IMR-90 (cell line): ENCODE measurements around the gene C4orf33. TPM values are rescaled to one million over a fixed set of nuclear protein-coding genes. Genes with fewer than 3 reads are reported as not detected.

Source experiments
- ATAC-seq: fragments of 200-7000 bp; cut with Tn5 transposase; 2 replicates; pipeline ENCODE4 v1.9.1; 2020; ENCODE audit warnings: low read depth, mild to moderate bottlenecking, moderate library complexity
- BruUV-seq: library from RNA; stranded (reverse); fragments of 400-500 nt; replicated peaks from 2 replicates; lab custom pipeline; 2021; lab: Mats Ljungman, UMichigan
- CTCF ChIA-PET: fragments of 300-600 bp; formaldehyde crosslinking; extraction: SDS; loops from one replicate; lab custom pipeline; 2021; ENCODE audit warnings: antibody characterized with exemption; lab: Yijun Ruan, JAX
- POLR2A ChIA-PET: fragments of 300-600 bp; sonication (Branson Sonifier 250); formaldehyde crosslinking; loops from one replicate; lab custom pipeline; 2022; ENCODE audit warnings: antibody characterized with exemption; ENCODE audit not compliant: unreplicated experiment; lab: Charles Lee
- DNase-seq: peaks from one replicate; pipeline ENCODE4 v3.0.0; 2013
- H2AFZ ChIP-seq: replicated peaks from 2 replicates; pipeline ENCODE3; 2013; ENCODE audit warnings: low read length, mild to moderate bottlenecking; ENCODE audit not compliant: poor library complexity
- H2AK5ac ChIP-seq: 2 replicates; pipeline ENCODE4 v1.6.1; 2013; ENCODE audit warnings: low read depth, low read length, inconsistent platforms
- H2AK9ac ChIP-seq: replicated peaks from 2 replicates; pipeline ENCODE3; 2013; ENCODE audit warnings: mild to moderate bottlenecking, low read depth, low read length, moderate library complexity; ENCODE audit not compliant: poor library complexity
- H2BK120ac ChIP-seq: 2 replicates; pipeline ENCODE4 v1.6.1; 2013; ENCODE audit warnings: low read depth, low read length, inconsistent platforms
- H2BK15ac ChIP-seq: 3 replicates; pipeline ENCODE4 v1.6.1; 2013; ENCODE audit warnings: low read depth, low read length, inconsistent platforms
- H2BK20ac ChIP-seq: 2 replicates; pipeline ENCODE4 v1.6.1; 2013; ENCODE audit warnings: low read depth, mild to moderate bottlenecking, inconsistent platforms, low read length, moderate library complexity
- H2BK5ac ChIP-seq: 2 replicates; pipeline ENCODE4 v1.6.1; 2013; ENCODE audit warnings: mild to moderate bottlenecking, low read depth, low read length, inconsistent platforms; ENCODE audit not compliant: poor library complexity, severe bottlenecking
- H3K14ac ChIP-seq: replicated peaks from 2 replicates; pipeline ENCODE4 v1.6.1; 2013; ENCODE audit warnings: low read depth, low read length, inconsistent platforms
- H3K18ac ChIP-seq: 2 replicates; pipeline ENCODE4 v1.6.1; 2013; ENCODE audit warnings: low read depth, low read length, control low read depth
- H3K23ac ChIP-seq: 2 replicates; pipeline ENCODE4 v1.6.1; 2013; ENCODE audit warnings: low read depth, low read length, inconsistent platforms
- H3K27ac ChIP-seq: 2 replicates; pipeline ENCODE4 v1.5.1; 2013; ENCODE audit warnings: mild to moderate bottlenecking, control low read depth, low read length; ENCODE audit not compliant: insufficient read depth
- H3K27me3 ChIP-seq: 2 replicates; pipeline ENCODE4 v1.6.1; 2013; ENCODE audit warnings: low read length; ENCODE audit not compliant: control insufficient read depth, insufficient read depth
- H3K36me3 ChIP-seq: 2 replicates; pipeline ENCODE4 v1.6.1; 2013; ENCODE audit warnings: low read length, mixed read lengths; ENCODE audit not compliant: control insufficient read depth, insufficient read depth
- H3K4ac ChIP-seq: 2 replicates; pipeline ENCODE4 v1.6.1; 2013; ENCODE audit warnings: low read depth, low read length, inconsistent platforms
- H3K4me1 ChIP-seq: 2 replicates; pipeline ENCODE4 v1.6.1; 2013; ENCODE audit warnings: low read length, mixed read lengths; ENCODE audit not compliant: control insufficient read depth, insufficient read depth
- H3K4me2 ChIP-seq: 2 replicates; pipeline ENCODE4 v1.6.1; 2013; ENCODE audit warnings: low read depth, mild to moderate bottlenecking, control low read depth, low read length, moderate library complexity
- H3K4me3 ChIP-seq: 2 replicates; pipeline ENCODE4 v1.5.1; 2013; ENCODE audit warnings: low read depth, mild to moderate bottlenecking, control low read depth, low read length, moderate library complexity; ENCODE audit not compliant: insufficient read depth
- H3K56ac ChIP-seq: 2 replicates; pipeline ENCODE4 v1.6.1; 2013; ENCODE audit warnings: low read length, inconsistent platforms; ENCODE audit not compliant: insufficient read depth; ENCODE audit errors: extremely low read depth
- H3K79me1 ChIP-seq, 2 experiments: 2 replicates each; pipeline ENCODE4 v1.6.1; 2013; ENCODE audit warnings: low read length in 2 of 2, inconsistent platforms in 1 of 2, low read depth in 1 of 2
- H3K9ac ChIP-seq: 2 replicates; pipeline ENCODE4 v1.6.1; 2013; ENCODE audit warnings: low read depth, low read length, control low read depth
- H3K9me1 ChIP-seq: 2 replicates; pipeline ENCODE4 v1.6.1; 2013; ENCODE audit warnings: low read length, inconsistent platforms; ENCODE audit not compliant: insufficient read depth
- H3K9me3 ChIP-seq: 2 replicates; pipeline ENCODE4 v1.6.1; 2013; ENCODE audit warnings: low read length; ENCODE audit not compliant: control insufficient read depth, insufficient read depth
- H4K20me1 ChIP-seq: 2 replicates; pipeline ENCODE4 v1.6.1; 2013; ENCODE audit warnings: low read length, inconsistent platforms; ENCODE audit not compliant: insufficient read depth
- H4K5ac ChIP-seq: 2 replicates; pipeline ENCODE4 v1.6.1; 2013; ENCODE audit warnings: mild to moderate bottlenecking, low read depth, low read length, control low read depth
- H4K8ac ChIP-seq, 2 experiments: 2 replicates each; pipeline ENCODE4 v1.6.1; 2013; ENCODE audit warnings: low read depth in 2 of 2, low read length in 2 of 2, control low read depth in 1 of 2, inconsistent platforms in 1 of 2
- H4K91ac ChIP-seq: 2 replicates; pipeline ENCODE4 v1.6.1; 2013; ENCODE audit warnings: low read depth, low read length, inconsistent platforms; ENCODE audit not compliant: insufficient read depth
- BHLHE40 ChIP-seq: fragments of 150-350 bp; IDR thresholded peaks from 2 replicates; pipeline ENCODE4 v1.6.1; 2016; ENCODE audit warnings: mild to moderate bottlenecking, low read depth, low read length
- CEBPB ChIP-seq: IDR thresholded peaks from 2 replicates; pipeline ENCODE4 v1.6.1; 2012; ENCODE audit warnings: low read depth, low read length, improper control_type of control experiment
- CHD1 ChIP-seq: IDR thresholded peaks from 2 replicates; pipeline ENCODE4 v1.6.1; 2012; ENCODE audit warnings: low read depth, low read length, improper control_type of control experiment
- CTCF ChIP-seq: conservative IDR thresholded peaks from 2 replicates; pipeline ENCODE4 v1.5.1; 2012; ENCODE audit warnings: mild to moderate bottlenecking, low read depth, low read length, improper control_type of control experiment
- MXI1 ChIP-seq: IDR thresholded peaks from 2 replicates; pipeline ENCODE4 v1.6.1; 2012; ENCODE audit warnings: low read depth, mild to moderate bottlenecking, low read length, moderate library complexity, borderline replicate concordance
- NFE2L2 ChIP-seq: fragments of 150-350 bp; IDR thresholded peaks from 2 replicates; pipeline ENCODE4 v1.6.1; 2016; ENCODE audit warnings: low read depth, mild to moderate bottlenecking, low read length
- POLR2A ChIP-seq: IDR thresholded peaks from 2 replicates; pipeline ENCODE4 v1.6.1; 2012; ENCODE audit warnings: mild to moderate bottlenecking, low read depth, low read length
- RAD21 ChIP-seq: IDR thresholded peaks from 2 replicates; pipeline ENCODE4 v1.6.1; 2012; ENCODE audit warnings: low read length, improper control_type of control experiment
- RFX5 ChIP-seq: IDR thresholded peaks from 2 replicates; pipeline ENCODE4 v1.8.0; 2012; ENCODE audit warnings: low read depth, mild to moderate bottlenecking, low read length, moderate library complexity
- WGBS, 2 experiments: methylation state at CpG; one replicate each; pipeline versions ENCODE4 v1.1.5 to v1.1.7; 2013; ENCODE audit warnings: missing lambda C conversion rate in 2 of 2; ENCODE audit not compliant: insufficient read length in 1 of 2; ENCODE audit errors: extremely low coverage in 2 of 2; 5-methylcytosine and 5-hydroxymethylcytosine counted together
- dilution Hi-C: fragments of 300-500 bp; cut with HindIII; formaldehyde crosslinking; loops from one replicate; pipeline ENCODE4 v1.14.3; 2018; ENCODE audit warnings: low sequenced_read_pairs; ENCODE audit not compliant: unreplicated experiment
- in situ Hi-C: fragments of 300-500 bp; cut with MboI; formaldehyde crosslinking; loops from 3 replicates; pipeline ENCODE4 v1.14.3; 2019; ENCODE audit warnings: low sequenced_read_pairs, inconsistent platforms, mixed read lengths
- intact Hi-C: fragments of 100-400 bp; cut with micrococcal nuclease; formaldehyde crosslinking; loops from 2 replicates; pipeline ENCODE4 v1.10.0; 2022
- polyA plus RNA-seq, 3 experiments: library from polyadenylated mRNA; depleted of rRNA; stranded (reverse); fragments of >200 nt; gene quantifications; 2 replicates each; pipeline ENCODE4 v1.2.3, GENCODE V29; 2012; ENCODE audit warnings: low replicate concordance in 1 of 3
- total RNA-seq: library from RNA; depleted of rRNA; stranded (reverse); fragments of >200 nt; gene quantifications from 2 replicates; pipeline ENCODE4 v1.2.3, GENCODE V29; 2012
- TF ChIP-seq, protein P1 (sequence below): fragments of 150-350 bp; IDR thresholded peaks from 2 replicates; pipeline ENCODE4 v1.6.1; 2017; ENCODE audit warnings: mild to moderate bottlenecking, antibody characterized with exemption, low read length, low read depth
- TF ChIP-seq, protein P2 (sequence below): fragments of 150-350 bp; IDR thresholded peaks from 2 replicates; pipeline ENCODE4 v1.6.1; 2016; ENCODE audit warnings: low read depth, mild to moderate bottlenecking, low read length, moderate library complexity, borderline replicate concordance

C4orf33 gene
- total and polyA plus RNA-seq, 2 of the 4 experiments (the other 2 are of a cell fraction): 4.7 to 5.3 TPM

GRCh38 chr4:129144755-129145206 is 48.8 kb downstream of the C4orf33 start:
- Histone ChIP-seq H2BK120ac (no peak overlapping the region), H3K14ac (no peak overlapping the region), H4K5ac (no peak overlapping the region), H3K18ac (no peak overlapping the region), H4K91ac (no peak overlapping the region), H4K8ac (no peak overlapping the region), H2AFZ (peak overlapping the region; percentile 43), H2BK20ac (no peak overlapping the region), H3K4me2 (no peak overlapping the region), H3K79me1 (no peaks in the 10 kb centered on the region), H2BK15ac (no peak overlapping the region), H3K27me3 (peaks cover 3% of the 10 kb centered on the region; the same call in 1 of the 2 replicates), H3K4ac (no peak overlapping the region), H2AK9ac (no peak overlapping the region), H3K56ac (no peak overlapping the region), H3K4me1 (no peaks in the 10 kb centered on the region), H3K9me3 (no peaks in the 10 kb centered on the region), H3K4me3 (no peak overlapping the region), H2BK5ac (no peak overlapping the region), H3K9ac (no peak overlapping the region), H3K23ac (no peak overlapping the region), H3K9me1 (no peaks in the 10 kb centered on the region), H3K36me3 (no peaks in the 10 kb centered on the region), H3K27ac (no peak overlapping the region), H4K20me1 (no peaks in the 10 kb centered on the region), H2AK5ac (no peak overlapping the region)
- dilution Hi-C loops: no loop called here
- ChIA-PET CTCF (no interaction called here), POLR2A (no interaction called here)
- no peak for ATAC-seq
- TF ChIP-seq RAD21: no peak
- TF ChIP-seq RFX5: no peak
- TF ChIP-seq CEBPB: no peak
- no peak for TF ChIP-seq CHD1
- no peak for TF ChIP-seq MXI1
- TF ChIP-seq POLR2A: no peak
- no peak for TF ChIP-seq BHLHE40
- no peak for TF ChIP-seq NFE2L2
- TF ChIP-seq, protein P1, sequence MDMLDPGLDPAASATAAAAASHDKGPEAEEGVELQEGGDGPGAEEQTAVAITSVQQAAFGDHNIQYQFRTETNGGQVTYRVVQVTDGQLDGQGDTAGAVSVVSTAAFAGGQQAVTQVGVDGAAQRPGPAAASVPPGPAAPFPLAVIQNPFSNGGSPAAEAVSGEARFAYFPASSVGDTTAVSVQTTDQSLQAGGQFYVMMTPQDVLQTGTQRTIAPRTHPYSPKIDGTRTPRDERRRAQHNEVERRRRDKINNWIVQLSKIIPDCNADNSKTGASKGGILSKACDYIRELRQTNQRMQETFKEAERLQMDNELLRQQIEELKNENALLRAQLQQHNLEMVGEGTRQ: no peak
- TF ChIP-seq CTCF: no peak
- TF ChIP-seq, protein P2, sequence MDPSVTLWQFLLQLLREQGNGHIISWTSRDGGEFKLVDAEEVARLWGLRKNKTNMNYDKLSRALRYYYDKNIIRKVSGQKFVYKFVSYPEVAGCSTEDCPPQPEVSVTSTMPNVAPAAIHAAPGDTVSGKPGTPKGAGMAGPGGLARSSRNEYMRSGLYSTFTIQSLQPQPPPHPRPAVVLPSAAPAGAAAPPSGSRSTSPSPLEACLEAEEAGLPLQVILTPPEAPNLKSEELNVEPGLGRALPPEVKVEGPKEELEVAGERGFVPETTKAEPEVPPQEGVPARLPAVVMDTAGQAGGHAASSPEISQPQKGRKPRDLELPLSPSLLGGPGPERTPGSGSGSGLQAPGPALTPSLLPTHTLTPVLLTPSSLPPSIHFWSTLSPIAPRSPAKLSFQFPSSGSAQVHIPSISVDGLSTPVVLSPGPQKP: no peak
- no peak for DNase-seq
- no TSS peak for BruUV-seq
- in situ Hi-C loops: no loop called here
- no CpG with 5 or more reads among the region's 10 CpGs for WGBS, 2 experiments
- intact Hi-C loops: no loop called here
